ENCODE measurements around the gene PARP16.

- TF ChIP-seq CTCF (IDR thresholded peaks at IDR 0.05) (no peak), POLR2A (IDR thresholded peaks at IDR 0.05) (no peak)
These were observed 45.9 kb upstream of the PARP16 start for GRCh38 chr15:65332391-65333147.

All from sigmoid colon (tissue), 3 donors.